HG02973 (cell line): ENCODE measurements around the gene LRRN4CL.
"Not testable (repeated sequence)": the region's sequence is repeated elsewhere in the genome, so short reads cannot be mapped to it uniquely, and the experiment has no call there.

Source experiments
- ATAC-seq: cut with Tn5 transposase; IDR thresholded peaks from one replicate; pipeline ENCODE4 v1.9.1; 2021; ENCODE audit warnings: moderate library complexity; ENCODE audit not compliant: unreplicated experiment

LRRN4CL gene

GRCh38 chr11:62710001-62710345 lies 20.6 kb upstream of the LRRN4CL start:
- ATAC-seq, result no peak

DNA sequence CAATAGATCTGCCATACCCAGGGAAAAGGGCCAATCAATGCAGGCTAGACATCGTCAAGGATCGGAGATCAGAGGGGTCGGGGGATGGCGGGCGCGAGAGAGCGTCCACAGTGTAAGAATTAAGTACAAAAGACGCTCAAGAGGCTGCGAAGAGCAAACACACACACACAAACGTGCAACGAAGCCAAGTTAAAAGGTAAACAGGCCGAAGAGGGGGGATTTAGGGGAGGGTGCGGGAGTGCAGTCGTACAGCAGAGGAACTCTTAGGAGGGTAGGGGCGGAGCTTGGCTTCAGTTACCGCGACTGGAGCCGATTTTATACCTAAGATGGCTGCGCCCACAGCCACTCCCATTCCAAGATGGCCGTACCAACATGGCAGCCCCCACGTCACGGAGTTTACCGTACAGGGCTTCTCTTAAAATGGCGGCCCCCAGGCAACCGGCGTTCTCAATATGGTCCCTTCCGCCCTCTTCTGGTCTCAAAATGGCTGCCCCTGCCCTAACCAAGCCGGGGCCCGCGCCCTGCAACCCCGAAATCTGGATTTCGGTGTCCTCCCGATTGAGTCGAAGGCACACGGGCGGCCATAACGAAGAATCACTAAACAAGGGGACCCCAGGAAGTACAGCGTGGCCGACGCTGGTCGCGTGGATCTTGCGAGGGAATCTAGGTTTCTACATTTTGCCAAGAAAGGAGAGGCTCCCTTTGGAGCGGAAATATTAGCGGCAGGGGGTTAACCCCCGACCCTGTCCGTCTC lies 20.1 kb upstream of the LRRN4CL start:
- peak; percentile 56 for ATAC-seq

DNA sequence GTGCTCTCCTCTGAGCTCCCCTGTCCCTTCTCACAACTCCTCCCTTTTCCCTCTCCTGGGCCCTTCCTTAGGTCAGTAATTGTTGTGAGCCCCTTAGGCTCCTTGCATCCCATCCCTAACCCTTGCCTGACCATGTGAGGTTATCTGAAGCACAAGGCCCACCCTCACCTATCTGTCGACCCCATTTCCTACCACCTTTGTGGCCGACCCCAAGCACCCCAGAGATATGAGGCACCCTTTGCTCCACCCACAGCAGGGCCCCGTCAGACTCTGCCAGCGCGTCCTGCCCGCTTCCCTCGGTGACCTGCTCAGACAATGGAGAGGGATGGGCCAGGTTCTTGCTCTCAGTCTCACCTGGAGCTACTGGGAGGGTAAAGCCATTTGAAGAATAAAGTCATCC lies 19.5 kb upstream of the LRRN4CL start:
- peak; percentile 4 for ATAC-seq

DNA sequence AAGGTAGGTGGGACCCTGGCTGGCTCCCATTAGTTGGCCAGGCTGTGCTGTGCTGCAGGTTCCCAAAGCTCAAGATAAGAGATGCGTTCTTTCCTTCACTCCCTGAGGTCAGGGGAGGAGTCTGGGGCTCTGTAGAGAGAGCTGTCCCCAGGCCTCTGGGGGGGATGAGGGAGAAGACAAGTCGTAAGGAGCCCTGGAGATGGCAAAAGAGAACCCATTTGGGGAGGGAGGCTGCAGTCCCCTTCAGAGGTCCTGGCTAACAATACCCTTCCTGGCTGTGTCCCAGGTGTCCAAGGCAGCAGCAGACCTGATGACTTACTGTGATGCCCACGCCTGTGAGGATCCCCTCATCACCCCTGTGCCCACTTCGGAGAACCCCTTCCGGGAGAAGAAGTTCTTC lies 19.1 kb upstream of the LRRN4CL start:
- ATAC-seq, result no peak

GRCh38 chr11:62707277-62707861 lies 18.0 kb upstream of the LRRN4CL start, which contains the start of the genes BSCL2 and GNG3:
TSS of gene BSCL2 (minus strand) at chr11:62707424. CDS start at chr11:62707195, 229 bp downstream.
TSS of gene GNG3 (plus strand) at chr11:62707676. CDS start at chr11:62708296, 620 bp downstream.
- ATAC-seq, result no peak

DNA sequence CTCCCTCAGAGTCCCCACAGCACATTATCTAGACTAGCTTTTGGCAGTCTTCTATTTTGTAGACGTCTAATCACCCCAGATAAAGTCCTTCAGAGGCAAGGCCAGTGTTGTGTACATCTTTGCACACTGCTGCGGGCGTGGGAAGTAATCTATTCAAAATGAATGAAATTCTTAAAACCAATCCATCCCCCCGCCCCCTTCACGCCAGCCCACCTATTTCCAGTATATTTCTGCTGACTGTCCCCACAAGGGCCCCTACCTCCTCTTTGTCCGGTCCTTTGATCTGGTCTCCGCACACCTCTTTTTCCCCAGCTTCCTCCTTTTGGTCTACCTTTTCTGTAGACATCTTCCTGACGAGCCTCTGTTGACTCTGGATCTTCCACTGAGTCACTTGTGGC lies 17.5 kb upstream of the LRRN4CL start:
- no peak for ATAC-seq

- peak; percentile 63 for ATAC-seq
Measured at GRCh38 chr11:62705880-62706849, 16.8 kb upstream of the LRRN4CL start.

GRCh38 chr11:62705413-62705812 lies 16.1 kb upstream of the LRRN4CL start:
- no peak for ATAC-seq

DNA sequence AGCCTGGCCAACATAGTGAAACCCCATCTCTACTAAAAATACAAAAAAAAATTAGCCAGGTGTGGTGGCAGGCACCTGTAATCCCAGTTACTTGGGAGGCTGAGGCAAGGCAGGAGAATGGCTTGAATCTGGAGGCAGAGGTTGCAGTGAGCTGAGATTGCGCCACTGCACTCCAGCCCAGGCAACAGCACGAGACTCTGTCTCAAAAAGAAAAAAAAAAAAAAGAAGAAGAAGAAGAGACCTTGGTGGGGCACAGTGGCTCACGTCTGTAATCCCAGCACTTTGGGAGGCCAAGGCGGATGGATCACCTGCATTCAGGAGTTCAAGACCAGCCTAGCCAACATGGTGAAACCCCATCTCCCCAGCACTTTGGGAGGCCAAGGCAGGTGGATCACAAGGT lies 14.6 kb upstream of the LRRN4CL start:
- not testable (repeated sequence) for ATAC-seq

DNA sequence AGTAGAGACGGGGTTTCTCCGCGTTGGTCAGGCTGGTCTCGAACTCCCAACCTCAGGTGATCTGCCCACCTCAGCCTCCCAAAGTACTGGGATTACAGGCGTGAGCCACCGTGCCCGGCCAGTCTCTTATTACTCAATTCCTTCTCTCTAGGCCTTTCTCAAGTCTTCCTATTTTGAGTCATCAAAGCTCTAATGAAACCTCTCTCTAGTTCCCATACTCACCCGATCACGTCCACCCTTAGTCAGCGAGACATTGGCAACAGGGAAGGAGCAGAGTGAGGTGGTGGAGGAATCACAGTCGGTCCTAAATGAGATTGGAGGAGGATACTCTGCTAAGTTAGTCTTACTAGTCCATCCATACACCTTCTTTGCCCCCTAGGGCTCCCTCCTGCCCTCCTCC lies 12.9 kb upstream of the LRRN4CL start:
- ATAC-seq, result no peak

DNA sequence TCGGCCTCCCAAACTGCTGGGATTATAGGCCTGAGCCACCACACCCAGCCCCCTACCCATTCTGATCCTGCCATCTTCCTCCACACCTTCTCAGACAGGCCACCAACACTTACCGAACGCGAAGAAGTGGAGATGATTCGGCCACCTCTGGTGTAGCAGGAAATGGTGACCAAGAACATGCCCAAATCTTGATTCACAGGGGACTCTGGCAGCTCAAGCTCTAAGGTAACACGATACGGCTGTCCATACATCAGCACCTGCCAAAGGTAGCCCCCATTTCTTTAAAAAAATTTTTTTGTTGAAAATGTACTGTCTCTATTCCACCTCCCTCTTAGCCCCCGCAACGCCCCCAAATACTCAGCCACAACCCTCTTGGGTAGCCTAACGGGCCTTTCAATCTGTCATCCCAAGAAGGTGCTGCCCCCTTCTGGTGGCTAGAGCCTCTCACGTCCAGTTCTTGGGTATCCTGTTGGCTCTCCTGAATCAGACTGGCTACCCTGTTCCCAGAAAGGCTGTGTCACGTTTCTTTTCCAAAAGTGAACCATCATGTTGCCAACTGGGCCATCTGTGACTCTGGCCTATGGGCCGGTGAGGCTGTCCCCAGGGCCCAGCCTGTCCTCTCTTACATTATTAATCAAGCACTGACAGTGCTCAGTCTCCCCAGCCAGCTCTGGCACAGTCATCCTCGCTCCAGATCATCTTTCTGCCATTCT lies 5.3 kb upstream of the LRRN4CL start:
- no peak for ATAC-seq

- not testable (repeated sequence) for ATAC-seq
Measured at GRCh38 chr11:62693624-62694023, 4.3 kb upstream of the LRRN4CL start.

GRCh38 chr11:62688491-62688890 lies 839 bp downstream of the LRRN4CL start:
- ATAC-seq, result no peak

- ATAC-seq, result no peak
Measured at GRCh38 chr11:62687508-62688396, 1.6 kb downstream of the LRRN4CL start.

- ATAC-seq, result no peak
Measured at GRCh38 chr11:62682518-62682917, 6.8 kb downstream of the LRRN4CL start.

- peak; percentile 46 for ATAC-seq
Measured at GRCh38 chr11:62680825-62681240, 8.5 kb downstream of the LRRN4CL start.

- ATAC-seq, result peak; percentile 68
Measured at GRCh38 chr11:62678770-62679696, 10.3 kb downstream of the LRRN4CL start, which contains the start of gene UBXN1. TSS of gene UBXN1 (minus strand) at chr11:62679073. CDS start at chr11:62678923, 150 bp downstream.

- peak; percentile 8 for ATAC-seq
Measured at GRCh38 chr11:62678433-62678769, 10.9 kb downstream of the LRRN4CL start.

DNA sequence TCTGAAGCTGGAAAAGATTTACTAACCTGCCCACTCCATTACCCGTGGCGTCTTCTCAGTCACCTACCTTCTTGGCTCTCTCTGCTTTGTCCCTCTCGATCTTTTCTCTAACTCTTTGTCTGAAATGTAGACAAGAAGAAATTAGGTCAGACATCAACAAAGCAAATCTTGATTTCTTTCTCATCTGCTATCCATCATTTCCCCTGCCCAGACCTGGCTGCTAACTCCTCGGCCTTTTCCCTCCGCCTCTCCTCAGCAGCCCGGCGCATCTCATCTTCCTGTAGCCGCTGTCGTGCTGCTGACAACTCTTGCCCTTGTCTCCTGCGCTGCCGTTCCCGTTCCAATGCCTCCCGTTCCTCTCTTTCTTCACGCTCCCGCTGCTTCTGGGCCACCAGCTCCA lies 11.6 kb downstream of the LRRN4CL start:
- no peak for ATAC-seq
